ENCODE results near the gene PTCD1. TPM values are rescaled to one million over a fixed set of nuclear protein-coding genes. Genes with fewer than 3 reads are reported as not detected.

PTCD1 gene
- total and polyA plus RNA-seq, 3 donors from 2014 or later, result 6.1 to 14.4 (median 13.6) TPM

- no peak overlapping the region for H3K27ac ChIP-seq
- H3K9me3 ChIP-seq, result no peaks in the 10 kb centered on the region
- no peaks in the 10 kb centered on the region for H3K36me3 ChIP-seq (ENCODE audit: low read depth, missing control alignments)
- H3K4me3 ChIP-seq, result no peak overlapping the region
- TF ChIP-seq CTCF (IDR thresholded peaks at IDR 0.05), result no peak
- no peak for TF ChIP-seq POLR2A (IDR thresholded peaks at IDR 0.05)
- intact Hi-C loops (cut with DNase I; ENCODE audit: low total_unique reads), result no loop called here
- 90 to 93% methylated on average over 4 of the region's 4 CpGs for WGBS, 2 donors
- H3K27me3 ChIP-seq, result no peaks in the 10 kb centered on the region
- no peak for DNase-seq
- peaks cover 15% of the 10 kb centered on the region for H3K4me1 ChIP-seq
These were observed 54.1 kb downstream of the PTCD1 start for GRCh38 chr7:99384523-99384922.

GRCh38 chr7:99383791-99384370 lies 54.7 kb downstream of the PTCD1 start:
- H3K27ac ChIP-seq, result no peak overlapping the region
- no peak for DNase-seq
- no peak for TF ChIP-seq POLR2A (IDR thresholded peaks at IDR 0.05)
- TF ChIP-seq CTCF (IDR thresholded peaks at IDR 0.05), result no peak

GRCh38 chr7:99383203-99383602 lies 55.4 kb downstream of the PTCD1 start:
- H3K4me3 ChIP-seq, result no peak overlapping the region
- H3K9me3 ChIP-seq, result no peaks in the 10 kb centered on the region
- 83 to 90% methylated on average over 10 of the region's 10 CpGs for WGBS, 2 donors
- H3K27me3 ChIP-seq, result no peaks in the 10 kb centered on the region
- H3K27ac ChIP-seq, result no peak overlapping the region
- no peak for DNase-seq
- TF ChIP-seq CTCF (IDR thresholded peaks at IDR 0.05) (no peak), POLR2A (IDR thresholded peaks at IDR 0.05) (no peak)
- no peaks in the 10 kb centered on the region for H3K36me3 ChIP-seq (ENCODE audit: low read depth, missing control alignments)
- intact Hi-C loops (cut with DNase I; ENCODE audit: low total_unique reads), result no loop called here
- H3K4me1 ChIP-seq, result peaks cover 21% of the 10 kb centered on the region

More at GRCh38 chr7:99383791-99384370, 54.7 kb downstream of the PTCD1 start:
- H3K27me3 ChIP-seq, result no peaks in the 10 kb centered on the region
- H3K9me3 ChIP-seq, result no peaks in the 10 kb centered on the region
- 87 to 95% methylated on average over 12 to 13 of the region's 13 CpGs for WGBS, 2 donors
- H3K4me1 ChIP-seq, result peaks cover 21% of the 10 kb centered on the region
- no peak overlapping the region for H3K4me3 ChIP-seq
- H3K36me3 ChIP-seq (ENCODE audit: low read depth, missing control alignments), result no peaks in the 10 kb centered on the region
- intact Hi-C loops (cut with DNase I; ENCODE audit: low total_unique reads), result no loop called here

DNA sequence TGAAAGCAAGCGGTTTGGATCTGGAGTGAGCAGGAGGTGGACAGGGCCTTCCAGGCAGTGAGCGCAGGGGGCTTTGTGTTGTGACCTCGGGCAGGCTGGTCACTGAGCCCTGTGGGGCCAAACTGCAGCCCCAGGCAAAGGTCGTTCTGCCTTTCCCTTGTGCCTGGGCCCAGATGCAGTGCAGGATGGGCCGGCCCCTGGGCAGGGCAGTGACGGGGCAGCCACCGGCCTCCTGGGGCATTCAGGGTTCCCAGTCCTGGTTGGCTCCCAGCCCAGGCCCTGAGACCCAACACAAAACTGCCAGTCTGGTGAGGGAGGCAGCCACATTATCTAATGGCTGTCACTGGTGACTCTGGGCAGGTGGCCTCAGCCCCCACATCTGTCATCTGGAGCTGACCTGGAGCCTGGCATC lies 56.9 kb downstream of the PTCD1 start:
- peaks cover 21% of the 10 kb centered on the region for H3K4me1 ChIP-seq
- no peaks in the 10 kb centered on the region for H3K9me3 ChIP-seq
- no peaks in the 10 kb centered on the region for H3K27me3 ChIP-seq
- H3K4me3 ChIP-seq, result no peak overlapping the region
- no peak for TF ChIP-seq POLR2A (IDR thresholded peaks at IDR 0.05)
- no peaks in the 10 kb centered on the region for H3K36me3 ChIP-seq (ENCODE audit: low read depth, missing control alignments)
- WGBS, 2 donors, result 51 to 64% methylated on average over 3 to 7 of the region's 7 CpGs
- no peak overlapping the region for H3K27ac ChIP-seq
- intact Hi-C loops (cut with DNase I; ENCODE audit: low total_unique reads), result no loop called here
- DNase-seq, result no peak

DNA sequence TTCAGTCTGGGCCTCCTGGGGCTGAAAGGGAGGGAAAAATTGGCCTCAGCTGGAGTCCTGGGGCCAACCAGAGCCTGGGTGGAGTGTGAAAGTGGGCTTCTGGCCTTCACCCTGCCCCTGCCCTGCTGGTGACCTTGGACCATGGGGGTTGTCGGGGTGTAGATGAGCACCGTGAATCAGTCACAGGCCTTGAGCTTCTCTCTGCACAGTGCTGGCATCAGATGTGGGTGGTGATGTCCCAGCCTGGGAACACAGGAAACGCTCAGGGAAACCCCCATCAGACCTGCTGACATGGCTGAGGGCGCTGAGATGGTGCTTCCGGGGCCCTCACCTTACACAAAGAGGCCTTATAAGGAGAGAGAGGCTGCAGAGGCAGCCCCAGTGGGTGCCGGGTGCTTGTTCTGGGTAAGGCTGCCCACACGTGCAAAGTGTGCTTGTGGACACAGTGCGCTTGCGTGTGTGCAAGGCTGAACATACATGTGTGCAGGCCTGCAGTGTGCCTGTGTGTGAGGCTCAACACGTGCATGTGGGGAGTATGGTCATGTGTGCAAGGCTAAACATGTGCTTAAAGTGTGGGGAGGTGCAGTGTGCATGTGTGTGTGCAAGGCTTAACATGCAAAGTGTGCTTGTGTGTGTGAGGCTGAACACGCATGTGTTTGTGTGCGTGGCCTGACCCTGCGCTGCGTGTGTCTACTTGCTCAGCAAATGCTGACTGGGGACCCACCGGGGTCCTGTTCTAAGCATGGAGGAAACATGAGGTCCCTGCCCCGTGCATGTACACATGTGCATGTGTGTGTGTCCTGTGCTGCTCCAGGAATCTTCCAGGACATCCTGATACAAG lies 57.6 kb downstream of the PTCD1 start:
- no peaks in the 10 kb centered on the region for H3K36me3 ChIP-seq (ENCODE audit: low read depth, missing control alignments)
- H3K4me1 ChIP-seq, result peaks cover 21% of the 10 kb centered on the region
- peak overlapping the region; percentile 12 to 86 for H3K27ac ChIP-seq
- 59 to 62% methylated on average over 9 to 16 of the region's 16 CpGs for whole genome bisulfite sequencing, 2 donors
- intact Hi-C loops (cut with DNase I; ENCODE audit: low total_unique reads), result no loop called here
- no peaks in the 10 kb centered on the region for H3K27me3 ChIP-seq
- no peak overlapping the region for H3K4me3 ChIP-seq
- peak; percentile 38 for DNase-seq
- TF ChIP-seq POLR2A (IDR thresholded peaks at IDR 0.05) (no peak), CTCF (IDR thresholded peaks at IDR 0.05) (no peak)
- H3K9me3 ChIP-seq, result no peaks in the 10 kb centered on the region

All from testis (tissue), 3 donors.